Retinal pigment epithelial cell (primary cell): ENCODE results near the gene CHRND.
"Not testable (repeated sequence)": the region's sequence is repeated elsewhere in the genome, so short reads cannot be mapped to it uniquely, and the experiment has no call there.

ENCODE experiments used
- DNase-seq: peaks from one replicate; pipeline ENCODE4 v3.0.0-alpha.2; 2010; ENCODE audit warnings: low read depth
- H3K4me3 ChIP-seq: 2 replicates; pipeline ENCODE4 v1.5.1; 2011; ENCODE audit warnings: mild to moderate bottlenecking, low read length, control low read depth, moderate library complexity
- TF ChIP-seq, protein P1 (sequence below): conservative IDR thresholded peaks from 2 replicates; pipeline ENCODE4 v1.5.1; 2011; ENCODE audit warnings: low read depth, low read length, control low read depth, inconsistent platforms

CHRND gene

DNA sequence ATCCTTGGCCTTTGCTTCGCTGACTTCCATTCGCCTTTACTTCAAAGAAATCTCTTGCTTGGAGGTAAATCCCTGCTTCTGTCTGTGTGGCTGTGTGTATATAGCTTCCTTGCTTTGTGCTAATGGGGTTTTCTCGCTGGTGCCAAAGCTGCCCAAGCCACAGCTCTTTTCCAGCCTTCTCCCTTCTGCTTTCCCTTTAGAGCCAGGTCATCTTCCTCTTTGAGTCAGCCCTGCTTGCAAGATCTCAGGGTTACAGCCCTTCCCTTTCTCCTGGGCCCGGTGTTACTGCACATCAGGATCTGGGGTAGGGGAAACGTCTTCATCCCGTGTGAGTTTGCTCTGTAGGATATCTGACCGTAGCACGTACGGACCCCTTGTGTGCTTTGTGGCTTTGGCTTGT lies 43.6 kb downstream of the CHRND start:
- H3K4me3 ChIP-seq, result no peak overlapping the region
- no peak for DNase-seq
- TF ChIP-seq, protein P1, sequence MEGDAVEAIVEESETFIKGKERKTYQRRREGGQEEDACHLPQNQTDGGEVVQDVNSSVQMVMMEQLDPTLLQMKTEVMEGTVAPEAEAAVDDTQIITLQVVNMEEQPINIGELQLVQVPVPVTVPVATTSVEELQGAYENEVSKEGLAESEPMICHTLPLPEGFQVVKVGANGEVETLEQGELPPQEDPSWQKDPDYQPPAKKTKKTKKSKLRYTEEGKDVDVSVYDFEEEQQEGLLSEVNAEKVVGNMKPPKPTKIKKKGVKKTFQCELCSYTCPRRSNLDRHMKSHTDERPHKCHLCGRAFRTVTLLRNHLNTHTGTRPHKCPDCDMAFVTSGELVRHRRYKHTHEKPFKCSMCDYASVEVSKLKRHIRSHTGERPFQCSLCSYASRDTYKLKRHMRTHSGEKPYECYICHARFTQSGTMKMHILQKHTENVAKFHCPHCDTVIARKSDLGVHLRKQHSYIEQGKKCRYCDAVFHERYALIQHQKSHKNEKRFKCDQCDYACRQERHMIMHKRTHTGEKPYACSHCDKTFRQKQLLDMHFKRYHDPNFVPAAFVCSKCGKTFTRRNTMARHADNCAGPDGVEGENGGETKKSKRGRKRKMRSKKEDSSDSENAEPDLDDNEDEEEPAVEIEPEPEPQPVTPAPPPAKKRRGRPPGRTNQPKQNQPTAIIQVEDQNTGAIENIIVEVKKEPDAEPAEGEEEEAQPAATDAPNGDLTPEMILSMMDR, result no peak

DNA sequence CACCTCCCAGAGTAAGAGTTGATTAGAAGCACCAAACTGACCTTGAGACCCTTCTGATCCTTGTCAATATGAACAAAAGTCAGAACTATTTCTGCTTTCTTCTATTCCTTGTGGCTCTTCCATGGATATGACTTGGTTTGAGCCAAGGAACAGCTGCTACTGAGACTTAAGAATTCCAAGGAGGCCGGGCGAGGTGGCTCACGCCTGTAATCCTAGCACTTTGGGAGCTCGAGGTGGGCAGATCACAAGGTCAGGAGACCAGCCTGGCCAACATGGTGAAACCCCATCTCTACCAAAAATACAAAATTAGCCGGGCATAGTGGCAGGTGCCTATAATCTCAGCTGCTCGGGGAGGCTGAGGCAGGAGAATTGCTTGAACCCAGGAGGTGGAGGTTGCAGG lies 44.5 kb downstream of the CHRND start:
- not testable (repeated sequence) for H3K4me3 ChIP-seq, DNase-seq

DNA sequence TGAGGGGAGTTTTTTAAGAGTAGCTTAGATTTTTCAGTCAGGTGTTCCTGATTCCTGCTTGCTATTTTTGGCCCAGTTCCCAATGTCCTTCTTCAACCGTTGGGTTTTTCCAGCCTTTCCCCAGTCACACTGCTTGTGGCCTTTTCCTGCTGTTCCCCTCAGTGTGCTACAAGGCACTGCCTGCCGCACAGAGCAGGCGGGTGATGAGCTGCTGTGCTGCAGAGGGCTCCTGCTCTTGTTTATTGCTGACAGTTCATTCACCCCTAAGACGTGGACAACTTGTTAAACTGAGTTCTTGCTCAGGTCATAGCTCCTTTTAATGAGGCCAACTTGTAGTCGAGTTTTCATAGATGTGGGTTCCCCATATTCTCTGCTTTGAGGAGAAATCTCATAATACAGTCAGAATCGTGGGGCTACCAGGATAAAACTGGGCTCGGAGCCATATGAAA lies 45.1 kb downstream of the CHRND start:
- no peak overlapping the region for H3K4me3 ChIP-seq
- TF ChIP-seq, protein P1, result no peak

DNA sequence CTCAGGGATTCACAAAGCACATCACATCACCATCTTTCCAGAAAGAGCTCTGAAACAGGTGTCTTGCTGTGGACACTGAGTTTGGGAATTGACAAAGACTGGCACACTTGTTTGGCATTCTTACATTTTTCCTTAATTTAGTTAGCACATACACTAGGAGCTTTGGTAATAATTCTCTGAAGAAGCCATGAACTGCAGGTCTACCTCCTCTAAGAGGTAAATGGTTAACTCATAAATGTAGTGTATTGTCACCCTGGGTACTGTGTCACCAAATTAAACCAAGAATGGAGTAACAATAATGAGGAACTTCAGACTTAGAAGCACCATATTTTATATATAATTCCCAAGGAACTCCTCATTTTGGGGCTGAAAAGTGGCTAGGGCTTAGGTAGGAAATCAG lies 47.1 kb downstream of the CHRND start:
- TF ChIP-seq, protein P1, result no peak
- H3K4me3 ChIP-seq, result no peak overlapping the region
- no peak for DNase-seq

More for the DNA sequence above, 45.1 kb downstream of the CHRND start:
- DNase-seq, result no peak

DNA sequence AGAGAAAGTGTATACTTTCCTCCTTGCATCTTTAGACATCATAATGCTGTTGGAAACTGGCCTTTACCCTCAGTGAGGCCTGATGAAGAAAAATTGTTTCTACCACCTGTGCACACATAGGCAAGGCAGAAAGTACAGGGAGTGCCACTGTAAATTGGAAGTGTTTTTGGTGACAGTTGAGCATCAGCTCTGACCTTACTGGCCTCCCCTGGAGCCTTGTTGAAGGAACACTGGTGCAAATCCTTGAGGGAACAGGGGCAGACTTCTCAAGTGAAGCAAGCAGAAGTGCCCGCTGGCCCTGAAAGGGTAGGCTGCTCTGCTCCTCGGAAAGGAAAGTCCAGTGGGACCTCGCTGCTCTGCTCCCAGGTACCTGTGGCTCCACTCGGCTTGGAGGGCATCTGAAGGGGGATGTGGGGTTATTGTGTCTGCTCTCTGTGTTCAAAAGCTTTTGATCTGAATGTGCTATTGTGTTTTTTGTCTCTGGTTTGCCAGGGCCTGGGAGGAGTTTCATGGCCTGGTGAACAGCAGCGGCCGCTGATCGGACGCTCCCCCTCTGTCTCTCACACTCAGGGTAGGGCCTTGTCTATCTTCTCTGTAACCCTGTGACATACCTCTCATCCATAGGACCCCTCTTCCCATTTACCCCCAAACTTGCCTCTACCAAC lies 47.9 kb downstream of the CHRND start:
- TF ChIP-seq, protein P1, result no peak
- H3K4me3 ChIP-seq, result no peak overlapping the region
- no peak for DNase-seq

DNA sequence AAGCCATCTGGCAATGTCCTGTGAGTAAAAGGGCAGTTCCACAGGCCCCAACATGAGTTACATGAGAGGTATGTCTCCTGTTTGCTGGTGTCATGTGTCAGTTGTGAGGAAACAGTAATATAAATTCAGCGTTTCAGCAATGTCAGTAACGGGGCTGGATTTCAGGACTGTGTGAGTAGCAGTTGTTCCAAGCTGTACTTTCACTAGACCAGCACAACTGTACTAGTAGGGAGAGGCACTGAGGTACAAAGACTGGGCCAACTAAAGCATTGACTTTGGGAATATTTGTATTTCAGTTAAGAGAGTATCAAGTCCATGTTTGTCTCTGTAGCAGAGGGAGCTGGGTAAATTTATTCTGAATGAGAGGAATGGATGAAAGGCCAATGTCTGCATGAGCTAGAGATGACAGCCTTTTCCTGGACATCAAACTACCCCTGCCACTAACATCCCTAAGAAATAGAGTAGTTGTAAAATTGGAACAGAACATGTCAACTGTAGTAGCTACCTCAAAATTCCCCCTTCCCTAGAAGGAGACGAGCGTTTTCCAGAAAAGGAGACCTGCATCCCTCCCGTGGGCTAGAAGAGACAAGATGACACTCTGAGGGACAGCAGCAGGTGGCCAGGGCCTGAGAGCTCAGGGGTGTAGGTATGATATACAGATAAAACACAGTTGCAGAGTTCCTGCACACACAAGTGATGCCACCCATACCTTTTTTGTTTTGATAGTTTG lies 48.9 kb downstream of the CHRND start:
- no peak overlapping the region for H3K4me3 ChIP-seq
- no peak for DNase-seq
- TF ChIP-seq, protein P1, result no peak

DNA sequence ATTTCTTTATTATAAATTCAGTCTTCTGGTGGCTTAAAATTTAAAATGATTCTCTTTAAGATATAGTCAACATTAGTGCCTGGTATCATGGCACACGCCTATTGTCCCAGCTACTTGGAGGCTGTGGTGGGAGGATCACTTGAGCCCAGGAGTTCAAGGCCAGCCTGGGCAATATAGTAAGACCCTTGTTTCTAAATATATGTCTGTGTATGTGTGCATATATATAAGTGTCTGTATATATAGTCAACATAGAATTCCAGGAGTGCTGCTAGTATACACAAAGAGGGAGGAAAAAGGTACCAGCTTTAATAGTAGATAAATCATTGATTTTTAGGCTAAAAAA lies 49.4 kb downstream of the CHRND start:
- no peak overlapping the region for H3K4me3 ChIP-seq
- DNase-seq, result no peak
- TF ChIP-seq, protein P1, result no peak
